Ammon's horn (tissue), 1 donor: ENCODE data around the gene PIP4K2B.
A peak's percentile ranks its signal among the peaks of the same experiment; 100 is the strongest.

Experiments
- DNase-seq: peaks from one replicate; pipeline ENCODE4 v3.0.0-alpha.2; 2016; ENCODE audit warnings: low spot score

Gene PIP4K2B

DNA sequence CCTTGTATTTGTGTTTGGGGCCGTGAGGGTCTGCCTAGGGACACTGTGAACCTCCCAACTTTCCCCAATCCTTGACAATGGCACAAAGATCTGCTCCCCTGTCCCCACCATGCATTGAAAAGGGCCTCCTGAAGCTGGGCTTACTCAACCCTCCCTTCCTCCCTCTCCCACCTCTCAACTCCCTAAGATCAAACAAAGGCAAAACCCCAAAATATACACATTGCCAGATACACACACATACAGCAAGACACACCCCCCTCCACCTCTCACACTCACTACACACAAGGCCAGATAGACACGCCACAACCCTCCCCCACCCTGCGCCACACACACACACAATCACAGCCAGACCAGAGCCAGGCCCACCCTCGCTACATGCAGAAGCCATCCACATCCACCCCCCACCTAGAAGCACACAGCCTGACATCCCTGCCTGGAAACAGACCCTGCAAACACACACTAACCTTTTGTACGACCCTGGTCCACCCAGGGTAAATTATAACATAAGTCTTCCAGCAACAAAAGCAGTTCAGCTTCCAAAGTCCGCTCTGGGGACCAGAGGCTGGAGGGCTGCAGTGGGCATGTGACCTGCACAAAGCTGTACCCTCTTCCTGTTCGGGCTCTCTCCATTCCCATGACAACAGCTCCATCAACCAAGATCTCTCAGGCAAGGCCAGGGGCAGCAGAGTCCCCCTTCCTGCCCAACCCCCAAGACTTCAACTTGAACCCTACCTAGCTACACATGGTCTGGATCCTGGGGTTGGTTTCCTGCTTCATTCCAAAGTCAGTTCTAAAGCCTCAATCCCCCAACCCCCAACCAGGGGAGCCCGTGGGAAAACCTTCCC lies 53.1 kb downstream of the PIP4K2B start:
- DNase-seq, result no peak

- DNase-seq, result no peak
Observed at GRCh38 chr17:38745545-38745944, 53.8 kb downstream of the PIP4K2B start.

DNA sequence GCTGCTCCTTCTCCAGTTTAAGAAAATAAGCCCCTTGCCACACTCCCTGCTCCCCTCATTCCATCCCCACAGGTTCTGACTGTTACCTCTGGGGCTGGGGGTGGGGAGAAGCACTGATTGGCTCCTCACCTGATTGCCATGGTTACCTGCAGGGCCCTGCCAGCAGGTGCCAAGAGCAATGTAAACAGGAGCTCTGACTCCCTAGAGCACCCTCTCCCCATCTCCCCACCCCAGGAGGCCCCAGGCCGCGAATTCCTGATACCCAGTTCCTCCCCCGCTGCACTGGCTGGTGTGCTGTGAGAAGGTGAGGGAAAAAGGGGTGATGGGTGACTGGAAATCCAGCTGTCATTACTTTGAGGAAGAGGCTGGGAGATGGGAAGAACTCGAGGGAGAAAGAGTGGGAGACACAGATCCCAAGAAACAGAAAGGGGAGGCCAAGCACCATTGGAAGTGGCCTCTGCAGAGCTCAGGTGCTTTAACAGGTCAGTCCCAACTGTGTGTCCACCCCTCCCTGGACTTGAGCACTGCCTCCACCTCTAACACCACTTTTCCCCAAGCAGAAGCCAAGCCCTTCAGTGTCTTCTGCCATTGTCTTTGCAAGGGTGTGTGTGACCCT lies 55.7 kb downstream of the PIP4K2B start:
- DNase-seq, result no peak

DNA sequence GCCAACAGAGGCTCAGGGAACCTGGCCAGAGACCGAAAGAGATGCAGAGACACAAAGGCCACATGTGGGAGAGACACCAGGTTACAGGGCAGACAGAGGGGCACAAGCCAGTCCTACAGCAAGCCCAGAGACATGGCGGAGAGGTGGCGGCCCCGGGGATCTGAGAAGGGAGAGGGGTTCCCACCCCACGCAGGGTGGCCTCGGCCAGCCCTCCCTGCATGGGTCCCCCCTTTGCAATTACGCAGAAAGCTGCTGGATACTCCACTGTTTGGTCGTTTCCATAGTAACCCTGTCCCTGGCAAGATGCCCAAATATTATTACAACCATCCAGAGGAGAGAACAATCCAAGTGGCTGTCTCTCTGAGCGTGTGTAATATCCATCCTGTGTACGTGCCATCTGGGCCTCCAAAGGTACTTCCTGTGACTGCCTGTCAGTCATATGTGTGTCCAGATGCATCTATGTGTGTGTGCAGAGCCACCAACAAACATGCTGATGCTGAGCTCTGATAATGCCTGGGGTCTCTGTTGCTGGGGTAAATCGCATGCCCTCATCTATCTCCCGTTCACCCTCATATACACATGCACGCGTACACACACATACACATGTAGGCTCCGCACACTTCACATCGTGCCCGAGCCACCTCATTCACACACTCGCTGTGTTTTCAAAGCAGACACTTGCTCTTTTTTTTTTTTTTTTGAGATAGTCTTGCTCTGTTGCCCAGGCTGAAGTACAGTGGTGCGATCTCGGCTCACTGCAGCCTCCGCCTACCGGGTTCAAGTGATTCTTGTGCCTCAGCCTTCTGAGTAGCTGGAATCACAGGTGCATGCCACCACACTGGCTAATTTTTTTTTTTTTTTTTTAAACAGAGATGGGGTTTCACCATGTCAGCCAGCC lies 56.7 kb downstream of the PIP4K2B start:
- DNase-seq, result peak; percentile 64

- DNase-seq, result no peak
Observed at GRCh38 chr17:38741921-38742410, 57.4 kb downstream of the PIP4K2B start.

- no peak for DNase-seq
Observed at GRCh38 chr17:38741461-38741860, 57.9 kb downstream of the PIP4K2B start.

DNA sequence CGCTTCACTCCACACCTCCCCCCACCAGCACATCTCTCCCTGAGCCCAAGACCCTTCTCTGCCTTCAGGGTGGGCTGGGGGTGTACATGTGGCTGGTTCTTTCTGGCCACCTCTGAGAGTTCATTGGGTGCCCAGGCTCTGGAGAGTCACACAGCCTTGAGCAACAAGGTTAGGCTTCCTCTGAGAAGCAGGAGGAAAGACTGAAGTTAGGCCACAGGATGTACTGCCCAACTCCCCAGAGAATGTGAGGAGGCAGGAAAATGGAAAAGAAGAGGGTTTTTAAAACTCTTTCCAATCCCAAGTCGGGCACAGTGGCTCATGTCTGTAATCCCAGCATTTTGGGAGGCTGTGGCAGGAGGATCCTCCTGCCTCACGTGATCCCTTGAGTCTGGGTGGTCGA lies 58.5 kb downstream of the PIP4K2B start:
- DNase-seq, result no peak

DNA sequence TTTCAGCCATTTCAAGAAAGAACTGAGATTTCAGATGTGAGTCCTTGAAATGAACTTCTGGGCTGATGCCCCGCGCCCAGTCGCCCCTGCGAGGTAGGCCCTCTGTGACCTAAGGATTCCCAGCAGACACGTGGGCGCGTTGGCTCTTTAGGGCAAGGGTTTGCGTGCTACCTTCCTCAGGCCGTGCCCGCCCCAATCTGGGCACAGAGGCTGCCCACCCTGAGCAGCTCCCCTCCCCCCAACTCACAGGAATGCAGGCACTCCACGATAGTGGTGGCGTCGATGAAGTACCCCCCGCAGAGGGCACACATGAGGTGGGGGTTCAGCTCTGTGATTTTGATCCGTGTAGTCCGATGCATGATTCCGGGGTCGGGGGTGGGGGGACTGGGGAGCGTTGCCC lies 59.3 kb downstream of the PIP4K2B start:
- DNase-seq, result no peak

GRCh38 chr17:38739305-38739704 lies 60.1 kb downstream of the PIP4K2B start:
- no peak for DNase-seq

- DNase-seq, result no peak
Observed at GRCh38 chr17:38738686-38739085, 60.7 kb downstream of the PIP4K2B start.

- no peak for DNase-seq
Observed at GRCh38 chr17:38738007-38738662, 61.2 kb downstream of the PIP4K2B start.

DNA sequence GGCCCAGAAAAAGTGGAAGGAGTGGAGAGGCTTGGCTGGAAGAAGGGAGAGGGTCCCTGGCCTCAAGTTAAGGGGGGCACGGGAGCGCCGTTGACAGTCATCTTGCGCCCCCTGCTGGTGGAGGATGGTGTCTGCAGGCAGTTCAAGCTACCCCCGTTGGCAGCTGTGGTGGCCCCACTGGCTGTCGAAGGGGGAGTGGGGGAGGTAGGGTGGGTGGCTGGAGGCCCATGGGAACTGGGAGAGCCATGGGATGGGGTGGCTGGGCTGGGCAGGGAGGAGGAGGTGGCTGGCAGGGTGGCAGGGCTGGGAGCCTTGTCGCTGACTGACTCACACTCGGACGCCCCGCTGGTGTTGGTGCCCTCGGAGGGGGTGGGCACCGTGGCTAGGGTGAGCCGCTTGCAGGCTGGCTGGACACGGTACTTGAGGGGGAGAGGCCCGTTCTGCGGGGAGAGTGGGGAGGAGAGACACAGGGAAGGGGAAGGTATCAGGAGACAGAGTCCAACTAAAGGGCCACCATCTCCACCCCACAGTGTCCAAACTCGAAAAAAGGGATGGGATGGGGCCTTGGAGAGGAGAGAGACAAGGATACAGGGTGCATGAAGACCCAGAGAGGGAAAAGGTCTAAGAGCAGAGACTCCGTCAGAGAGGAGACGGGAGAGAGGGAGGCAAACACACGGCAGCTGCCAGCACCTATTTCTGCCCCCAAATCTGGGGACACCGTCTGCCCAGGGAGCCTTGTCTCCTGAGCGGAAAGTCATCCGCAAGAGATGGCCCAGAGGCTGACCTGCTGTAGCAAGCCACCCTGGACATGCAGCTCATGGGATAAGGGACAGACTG lies 64.0 kb downstream of the PIP4K2B start:
- peak; percentile 72 for DNase-seq

GRCh38 chr17:38733982-38734973 lies 65.1 kb downstream of the PIP4K2B start:
- no peak for DNase-seq

GRCh38 chr17:38733282-38733981 lies 65.9 kb downstream of the PIP4K2B start:
- no peak for DNase-seq

- no peak for DNase-seq
Observed at GRCh38 chr17:38732376-38733281, 66.7 kb downstream of the PIP4K2B start.

DNA sequence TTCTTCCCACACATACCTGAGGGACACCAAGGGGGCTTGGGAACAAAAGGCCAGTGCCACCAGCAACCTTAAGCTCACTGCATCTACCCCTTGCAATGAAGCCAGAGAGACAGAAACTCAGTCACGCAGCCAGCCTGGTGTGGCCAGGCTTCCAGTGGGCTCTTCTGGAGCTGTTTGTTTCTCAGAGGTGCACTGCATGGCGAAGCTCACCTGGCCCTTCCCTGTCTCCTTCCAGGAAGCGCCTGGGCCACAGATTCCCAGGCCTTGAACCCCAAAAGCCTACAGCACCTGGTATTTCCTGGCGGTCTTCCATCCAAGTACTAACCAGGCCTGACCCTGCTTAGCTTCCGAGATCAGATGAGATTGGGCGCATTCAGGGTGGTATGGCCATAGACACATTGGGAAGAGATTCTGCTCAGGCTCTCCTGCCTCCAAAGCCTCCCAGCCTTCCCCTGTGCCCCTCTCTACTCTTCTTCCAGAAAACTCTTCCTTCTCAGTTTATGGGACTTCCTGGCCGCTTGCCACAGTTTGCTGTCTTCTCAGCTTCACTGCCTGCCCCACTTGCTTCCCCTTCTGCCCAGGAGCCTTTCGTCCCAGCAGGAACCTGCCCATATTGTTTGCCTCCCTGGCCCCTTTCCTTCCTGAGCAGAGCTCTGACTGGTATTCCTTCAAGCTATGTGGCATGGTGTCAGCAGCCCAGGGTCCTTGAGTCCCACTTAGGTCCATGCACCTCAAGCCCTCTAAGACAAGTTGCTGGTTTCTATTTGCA lies 67.6 kb downstream of the PIP4K2B start:
- DNase-seq, result peak; percentile 45
